Posterior cingulate gyrus (tissue), 11 donors: ENCODE measurements around the gene FAM120A.
"Not testable (repeated sequence)": the region's sequence is repeated elsewhere in the genome, so short reads cannot be mapped to it uniquely, and the experiment has no call there.

Experiments used
- DNase-seq, 10 donors: peaks; one replicate each; pipeline versions ENCODE4 v3.0.0 to v3.0.0-alpha.2; 2020 to 2021; ENCODE audit warnings: mixed read lengths in 3 of 10
- intact Hi-C: fragments of 100-400 bp; cut with DNase I; formaldehyde crosslinking; loops from one replicate; pipeline ENCODE4 v1.15.1; 2023

FAM120A gene, protein sequence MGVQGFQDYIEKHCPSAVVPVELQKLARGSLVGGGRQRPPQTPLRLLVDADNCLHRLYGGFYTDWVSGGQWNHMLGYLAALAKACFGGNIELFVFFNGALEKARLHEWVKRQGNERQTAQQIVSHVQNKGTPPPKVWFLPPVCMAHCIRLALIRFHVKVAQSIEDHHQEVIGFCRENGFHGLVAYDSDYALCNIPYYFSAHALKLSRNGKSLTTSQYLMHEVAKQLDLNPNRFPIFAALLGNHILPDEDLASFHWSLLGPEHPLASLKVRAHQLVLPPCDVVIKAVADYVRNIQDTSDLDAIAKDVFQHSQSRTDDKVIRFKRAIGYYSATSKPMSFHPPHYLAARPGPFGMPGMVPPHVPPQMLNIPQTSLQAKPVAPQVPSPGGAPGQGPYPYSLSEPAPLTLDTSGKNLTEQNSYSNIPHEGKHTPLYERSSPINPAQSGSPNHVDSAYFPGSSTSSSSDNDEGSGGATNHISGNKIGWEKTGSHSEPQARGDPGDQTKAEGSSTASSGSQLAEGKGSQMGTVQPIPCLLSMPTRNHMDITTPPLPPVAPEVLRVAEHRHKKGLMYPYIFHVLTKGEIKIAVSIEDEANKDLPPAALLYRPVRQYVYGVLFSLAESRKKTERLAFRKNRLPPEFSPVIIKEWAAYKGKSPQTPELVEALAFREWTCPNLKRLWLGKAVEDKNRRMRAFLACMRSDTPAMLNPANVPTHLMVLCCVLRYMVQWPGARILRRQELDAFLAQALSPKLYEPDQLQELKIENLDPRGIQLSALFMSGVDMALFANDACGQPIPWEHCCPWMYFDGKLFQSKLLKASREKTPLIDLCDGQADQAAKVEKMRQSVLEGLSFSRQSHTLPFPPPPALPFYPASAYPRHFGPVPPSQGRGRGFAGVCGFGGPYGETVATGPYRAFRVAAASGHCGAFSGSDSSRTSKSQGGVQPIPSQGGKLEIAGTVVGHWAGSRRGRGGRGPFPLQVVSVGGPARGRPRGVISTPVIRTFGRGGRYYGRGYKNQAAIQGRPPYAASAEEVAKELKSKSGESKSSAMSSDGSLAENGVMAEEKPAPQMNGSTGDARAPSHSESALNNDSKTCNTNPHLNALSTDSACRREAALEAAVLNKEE

GRCh38 chr9:93450945-93451815 is at the start of gene FAM120A:
Gene FAM120A (plus strand): TSS chr9:93451685. CDS start chr9:93451916, 231 bp downstream.
- DNase-seq = peak; percentile 43 to 94 (median 63)
- intact Hi-C loops = loop anchor here (1.0 kb wide), 1 partner anchor 115 kb away; no protein-coding TSS in a partner anchor

- intact Hi-C loops = no loop called here
Measured at GRCh38 chr9:93406371-93406770, 45.1 kb upstream of the FAM120A start.

GRCh38 chr9:93413530-93413929 is 38.0 kb upstream of the FAM120A start:
- no peak for DNase-seq
- intact Hi-C loops = no loop called here

More at GRCh38 chr9:93406371-93406770, 45.1 kb upstream of the FAM120A start:
- DNase-seq = no peak

DNA sequence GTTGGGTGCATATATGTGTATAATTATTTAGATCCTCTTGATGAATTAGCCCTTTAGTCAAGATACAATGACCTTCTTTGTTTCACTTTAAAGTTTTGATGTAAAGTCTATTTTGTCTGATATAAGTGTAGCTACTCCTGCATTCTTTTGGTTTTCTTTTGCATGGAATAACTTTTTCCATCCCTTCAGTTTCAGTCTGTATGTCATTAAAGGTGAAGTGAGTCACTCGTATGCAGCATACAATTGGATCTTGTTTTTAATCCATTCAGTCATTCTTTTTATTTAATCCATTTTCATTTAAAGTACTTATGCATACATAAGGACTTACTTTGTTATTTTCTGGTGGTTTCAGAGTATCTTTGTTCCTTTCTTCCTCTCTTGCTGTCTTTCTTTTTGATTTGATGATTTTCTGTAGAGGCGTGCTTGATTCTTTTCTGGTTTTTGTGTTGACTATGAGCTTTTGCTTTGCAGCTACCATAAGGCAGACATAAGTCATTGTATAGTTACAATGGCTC is 36.3 kb upstream of the FAM120A start:
- intact Hi-C loops = no loop called here
- no peak for DNase-seq

- intact Hi-C loops = no loop called here
Measured at GRCh38 chr9:93416530-93417235, 34.8 kb upstream of the FAM120A start.

GRCh38 chr9:93417538-93417937 is 33.9 kb upstream of the FAM120A start:
- intact Hi-C loops = no loop called here
- DNase-seq = no peak

More at GRCh38 chr9:93416530-93417235, 34.8 kb upstream of the FAM120A start:
- DNase-seq = no peak

GRCh38 chr9:93419023-93419422 is 32.5 kb upstream of the FAM120A start:
- DNase-seq = no peak
- intact Hi-C loops = no loop called here

- no peak for DNase-seq
- intact Hi-C loops = no loop called here
Measured at GRCh38 chr9:93422977-93423616, 28.4 kb upstream of the FAM120A start.

- no peak for DNase-seq
- intact Hi-C loops = no loop called here
Measured at GRCh38 chr9:93427655-93428379, 23.7 kb upstream of the FAM120A start.

- intact Hi-C loops = no loop called here
- no peak for DNase-seq
Measured at GRCh38 chr9:93431539-93432105, 19.9 kb upstream of the FAM120A start.

GRCh38 chr9:93432964-93433363 is 18.5 kb upstream of the FAM120A start:
- intact Hi-C loops = no loop called here
- DNase-seq = no peak

- DNase-seq = no peak
- intact Hi-C loops = no loop called here
Measured at GRCh38 chr9:93434056-93434455, 17.4 kb upstream of the FAM120A start.

GRCh38 chr9:93435386-93435785 is 16.1 kb upstream of the FAM120A start:
- no peak for DNase-seq
- intact Hi-C loops = no loop called here

DNA sequence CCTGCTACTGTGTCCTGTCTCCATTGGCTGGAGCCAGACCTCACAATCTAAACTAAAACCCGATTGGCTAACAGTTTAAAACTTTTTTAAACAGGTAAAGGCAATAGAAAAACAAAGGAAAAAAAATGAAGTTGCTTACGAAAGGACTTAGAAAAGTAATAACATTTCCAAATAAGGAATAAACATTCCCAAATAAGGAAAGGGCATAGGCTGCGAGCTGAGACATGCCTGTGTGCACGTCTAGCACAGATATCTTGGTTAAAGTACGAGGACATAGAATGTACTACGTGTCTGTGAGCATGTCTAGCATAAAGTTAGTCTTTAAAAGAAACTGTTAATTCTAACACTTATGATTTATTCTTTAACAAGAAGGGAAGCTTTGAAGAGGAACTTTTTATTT is 15.3 kb upstream of the FAM120A start:
- no peak for DNase-seq
- intact Hi-C loops = no loop called here

GRCh38 chr9:93436655-93437407 is 14.7 kb upstream of the FAM120A start:
- no peak for DNase-seq
- intact Hi-C loops = no loop called here

DNA sequence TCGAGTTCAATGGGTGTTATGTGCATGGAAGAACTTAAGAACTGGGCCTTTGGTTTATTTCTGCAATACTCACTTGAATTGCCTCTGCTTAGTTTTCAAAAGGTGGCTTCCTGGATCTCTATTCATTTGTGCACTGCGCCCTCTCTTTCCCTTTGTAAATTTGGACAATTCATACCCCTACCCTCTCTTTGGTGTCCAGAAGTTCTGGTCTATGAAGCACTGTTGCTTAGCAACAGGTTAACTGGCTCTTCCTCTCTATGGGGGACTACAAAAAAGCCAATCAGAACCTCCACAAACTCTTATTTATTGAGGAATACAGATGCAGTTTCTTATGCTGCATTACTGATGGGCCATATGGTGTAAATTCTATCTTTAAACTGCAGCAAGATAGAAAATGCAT is 13.5 kb upstream of the FAM120A start:
- intact Hi-C loops = no loop called here
- DNase-seq = no peak

GRCh38 chr9:93439301-93439700 is 12.2 kb upstream of the FAM120A start:
- intact Hi-C loops, DNase-seq: not testable (repeated sequence)
